Measurements from ENCODE around the gene SHD.
A peak's percentile ranks its signal among the peaks of the same experiment; 100 is the strongest.
"Not testable (repeated sequence)": the region's sequence is repeated elsewhere in the genome, so short reads cannot be mapped to it uniquely, and the experiment has no call there.

The SHD gene

DNA sequence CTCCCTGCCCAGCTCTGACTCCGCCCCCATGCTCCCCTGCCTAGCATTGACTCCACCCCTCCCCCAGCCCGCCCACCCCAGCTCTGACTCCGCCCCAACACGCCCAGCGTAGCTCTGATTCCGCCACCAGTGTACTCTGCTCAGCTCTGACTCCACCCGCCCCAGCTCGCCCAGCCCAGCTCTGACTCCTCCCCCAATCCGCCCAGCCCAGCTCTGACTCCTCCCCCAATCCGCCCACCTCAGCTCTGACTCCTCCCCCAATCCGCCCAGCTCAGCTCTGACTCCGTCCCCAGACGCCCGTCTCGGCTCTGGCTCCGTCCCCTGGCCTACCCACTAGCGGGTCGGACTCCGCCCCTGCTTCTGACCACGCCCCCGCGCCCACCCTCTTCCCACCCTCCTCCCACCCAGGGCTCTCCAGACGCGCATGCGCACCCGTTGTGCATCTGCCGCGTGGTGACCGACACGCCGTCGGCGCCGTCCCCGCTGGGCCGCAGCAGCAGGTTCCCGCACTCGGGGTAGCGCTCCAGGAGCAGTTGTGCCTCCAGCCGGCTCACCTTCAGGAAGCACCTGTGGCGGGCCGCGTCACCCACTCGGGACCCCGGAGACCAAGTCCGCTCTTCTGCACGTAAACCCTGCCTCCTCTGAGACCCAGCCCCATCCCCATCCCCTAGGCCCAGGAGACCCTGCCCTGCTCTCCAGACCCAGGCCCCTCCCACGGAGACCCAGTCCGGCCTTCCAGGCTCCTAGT is 49.4 kb downstream of the SHD start:
- DNase-seq: no peak

DNA sequence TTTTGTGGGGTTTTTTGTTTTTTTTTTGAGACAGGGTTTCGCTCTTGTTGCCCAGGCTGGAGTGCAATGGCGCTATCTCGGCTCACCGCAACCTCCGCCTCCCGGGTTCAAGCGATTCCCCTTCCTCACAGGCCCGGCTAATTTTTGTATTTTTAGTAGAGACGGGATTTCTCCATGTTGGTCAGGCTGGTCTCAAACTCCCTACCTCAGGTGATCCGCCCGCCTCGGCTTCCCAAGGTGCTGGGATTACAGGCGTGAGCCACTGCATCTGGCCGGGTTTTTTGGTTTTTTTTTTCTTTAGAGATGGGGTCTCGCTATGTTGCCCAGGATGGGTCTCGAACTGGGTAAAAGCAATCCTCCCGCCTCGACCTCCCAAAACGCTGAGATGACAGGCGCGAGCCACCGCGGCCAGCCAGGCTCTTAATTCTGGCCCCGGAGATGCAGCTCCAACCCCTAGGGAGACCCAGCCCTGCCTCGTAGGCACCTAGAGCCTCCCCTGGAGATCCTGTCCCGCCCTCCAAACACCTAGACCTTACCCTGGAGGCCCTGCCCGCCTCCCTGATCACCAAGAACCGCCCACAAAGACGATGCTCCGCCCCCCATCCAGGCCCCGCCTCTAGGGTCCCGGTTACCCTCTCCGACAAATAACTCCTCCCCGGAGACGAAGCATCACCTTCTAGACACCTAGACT is 50.1 kb downstream of the SHD start:
- DNase-seq: not testable (repeated sequence)

DNA sequence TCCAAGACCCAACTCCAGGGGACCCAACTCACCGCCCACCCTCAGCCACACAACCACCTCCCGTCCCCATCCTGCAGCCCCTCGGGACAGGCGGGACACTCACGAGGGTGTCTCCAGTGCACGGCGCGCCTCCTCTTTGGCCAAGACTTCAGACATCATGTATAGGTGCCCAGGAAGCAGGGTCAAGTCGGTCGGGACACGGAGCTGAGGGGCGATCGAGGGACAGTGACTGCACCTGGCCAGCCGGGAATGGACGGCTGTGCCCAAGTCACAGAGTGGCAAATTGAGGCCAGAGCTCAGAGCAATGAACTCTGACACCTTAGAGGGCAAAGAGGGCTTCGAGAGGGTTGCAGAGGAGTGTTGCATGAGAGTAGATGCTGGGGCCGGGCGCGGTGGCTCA is 50.8 kb downstream of the SHD start:
- DNase-seq: no peak

DNA sequence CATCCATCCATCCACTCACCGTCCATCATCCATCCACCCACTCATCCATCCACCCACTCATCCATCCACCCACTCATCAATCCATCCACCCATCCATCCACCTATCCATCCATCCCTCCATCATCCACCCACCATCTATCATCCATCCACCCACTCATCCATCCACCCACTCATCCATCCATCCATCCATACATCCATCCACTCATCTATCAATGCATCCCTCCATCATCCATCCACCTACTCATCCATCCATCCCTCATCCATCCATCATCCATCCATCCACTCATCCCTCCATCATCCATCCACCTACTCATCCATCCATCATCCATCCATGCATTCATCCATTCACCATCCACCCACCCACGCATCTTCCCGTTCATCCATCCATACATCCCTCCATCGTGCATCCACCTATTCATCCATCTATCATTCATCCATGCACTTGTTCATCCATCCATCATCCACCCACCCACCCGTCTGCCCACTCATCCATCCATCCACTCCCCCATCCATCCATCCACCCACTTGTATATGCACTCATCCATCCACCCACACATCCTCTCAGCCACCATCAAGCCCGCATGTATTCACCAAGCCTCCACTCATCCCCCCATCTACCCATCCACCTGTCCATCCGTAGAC is 56.0 kb downstream of the SHD start:
- no peak for DNase-seq

DNA sequence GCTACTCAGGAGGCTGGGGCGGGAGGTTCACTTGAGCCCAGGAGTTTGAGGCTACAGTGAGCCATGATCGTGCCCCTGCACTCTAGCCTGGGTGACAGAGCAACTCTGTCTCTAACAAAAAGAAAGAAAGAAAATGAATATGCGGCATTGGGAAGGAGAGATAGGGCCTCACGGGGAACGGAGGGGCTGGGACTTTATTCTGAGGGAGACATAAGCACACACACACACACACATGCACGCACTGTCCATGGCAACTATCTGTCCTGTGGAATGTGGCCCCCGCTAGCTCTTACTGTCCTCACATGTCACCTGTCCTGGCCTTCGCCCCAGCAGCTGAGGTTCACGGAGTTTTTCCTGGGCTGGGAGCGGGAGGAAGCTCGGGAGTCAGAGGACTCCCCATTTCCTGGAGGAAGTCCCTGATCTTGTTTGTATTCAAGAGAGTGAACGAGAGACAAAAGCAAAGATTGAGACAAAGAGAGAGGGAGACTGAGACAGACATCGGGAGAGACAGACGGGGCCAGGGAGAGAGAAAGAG is 58.9 kb downstream of the SHD start:
- no peak for DNase-seq

DNA sequence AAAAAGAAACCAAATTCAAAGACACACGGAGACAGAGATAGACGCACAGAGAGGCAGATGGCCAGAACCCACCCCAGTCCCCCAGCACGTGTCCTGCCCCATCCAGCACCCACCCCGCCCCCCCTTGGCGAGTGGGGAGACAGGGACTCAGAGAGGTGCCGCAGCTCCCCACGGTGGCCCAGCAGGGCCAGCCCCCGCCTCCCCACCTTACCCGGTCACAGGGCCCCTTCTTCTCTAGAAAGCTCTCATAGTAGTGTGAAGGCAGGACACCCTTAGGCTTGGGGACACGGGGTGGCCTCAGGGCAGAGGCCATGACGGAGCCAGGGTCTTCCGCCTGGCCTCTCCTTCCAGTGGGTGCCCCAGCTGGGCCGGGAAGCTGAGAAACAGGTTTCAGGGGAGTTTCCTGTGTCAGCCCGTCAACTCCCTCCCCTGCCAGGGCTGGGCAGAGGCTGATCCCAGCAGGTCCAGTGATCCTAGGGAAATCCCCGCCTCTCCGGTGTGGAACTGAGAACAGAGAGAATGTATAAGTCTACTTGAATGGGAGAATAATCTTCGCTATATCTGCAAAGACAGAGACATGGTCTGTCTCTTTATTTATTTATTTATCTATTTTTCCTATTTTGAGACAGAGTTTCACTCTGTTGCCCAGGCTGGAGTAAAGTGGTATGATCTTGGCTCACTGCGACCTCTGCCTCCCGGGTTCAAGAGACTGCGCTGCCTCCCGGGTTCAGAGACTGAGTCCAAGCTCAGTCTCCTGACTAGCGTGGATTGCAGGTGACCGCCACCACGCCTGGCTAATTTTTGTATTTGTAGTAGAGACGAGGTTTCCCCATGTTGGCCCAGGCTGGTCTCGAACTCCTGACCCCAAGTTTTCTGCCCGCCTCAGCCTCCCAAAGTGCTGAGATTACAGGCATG is 59.6 kb downstream of the SHD start, which contains the start of gene STAP2:
Gene STAP2 (minus strand): TSS at position 387 of the 915 bp plus-strand sequence. CDS start 74 bp downstream, at position 313.
- DNase-seq: peak in 1 of 2 experiments; percentile 30
